MM.1S (cell line): ENCODE results near the gene PXT1.

ENCODE experiments used
- EZH2 ChIP-seq: fragments of 300-600 bp; sonication (generic); optimal IDR thresholded peaks from 2 replicates; pipeline ENCODE3; 2017; ENCODE audit warnings: low read depth, mild to moderate bottlenecking, antibody characterized with exemption, low read length, mixed read lengths
- TF ChIP-seq, protein P1 (sequence below): fragments of 300-600 bp; sonication (generic); IDR thresholded peaks from 2 replicates; pipeline ENCODE4 v1.5.1; 2016; ENCODE audit warnings: antibody characterized with exemption, low read length, mixed read lengths

GRCh38 chr6:36343109-36343680 lies 99.5 kb downstream of the PXT1 start:
- TF ChIP-seq, protein P1, sequence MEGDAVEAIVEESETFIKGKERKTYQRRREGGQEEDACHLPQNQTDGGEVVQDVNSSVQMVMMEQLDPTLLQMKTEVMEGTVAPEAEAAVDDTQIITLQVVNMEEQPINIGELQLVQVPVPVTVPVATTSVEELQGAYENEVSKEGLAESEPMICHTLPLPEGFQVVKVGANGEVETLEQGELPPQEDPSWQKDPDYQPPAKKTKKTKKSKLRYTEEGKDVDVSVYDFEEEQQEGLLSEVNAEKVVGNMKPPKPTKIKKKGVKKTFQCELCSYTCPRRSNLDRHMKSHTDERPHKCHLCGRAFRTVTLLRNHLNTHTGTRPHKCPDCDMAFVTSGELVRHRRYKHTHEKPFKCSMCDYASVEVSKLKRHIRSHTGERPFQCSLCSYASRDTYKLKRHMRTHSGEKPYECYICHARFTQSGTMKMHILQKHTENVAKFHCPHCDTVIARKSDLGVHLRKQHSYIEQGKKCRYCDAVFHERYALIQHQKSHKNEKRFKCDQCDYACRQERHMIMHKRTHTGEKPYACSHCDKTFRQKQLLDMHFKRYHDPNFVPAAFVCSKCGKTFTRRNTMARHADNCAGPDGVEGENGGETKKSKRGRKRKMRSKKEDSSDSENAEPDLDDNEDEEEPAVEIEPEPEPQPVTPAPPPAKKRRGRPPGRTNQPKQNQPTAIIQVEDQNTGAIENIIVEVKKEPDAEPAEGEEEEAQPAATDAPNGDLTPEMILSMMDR, result no peak
- no peak for TF ChIP-seq EZH2
